Endodermal cell (in vitro differentiated cells): ENCODE measurements around the gene HORMAD1. TPM values are rescaled to one million over a fixed set of nuclear protein-coding genes. Genes with fewer than 3 reads are reported as not detected.

ENCODE experiments used
- DNase-seq: peaks from one replicate; pipeline ENCODE4 v3.0.0-alpha.2; 2017
- H3K27ac ChIP-seq: 2 replicates; pipeline ENCODE4 v1.5.1; 2013; ENCODE audit warnings: mild to moderate bottlenecking, low read depth, low read length, moderate library complexity
- H3K27me3 ChIP-seq: 2 replicates; pipeline ENCODE4 v1.6.1; 2013; ENCODE audit warnings: mild to moderate bottlenecking, low read length, moderate library complexity; ENCODE audit not compliant: insufficient read depth, control insufficient read depth, poor library complexity, severe bottlenecking
- H3K36me3 ChIP-seq: 2 replicates; pipeline ENCODE4 v1.7.0; 2013; ENCODE audit warnings: mild to moderate bottlenecking, low read length, moderate library complexity; ENCODE audit not compliant: control insufficient read depth, insufficient read depth
- H3K4me1 ChIP-seq: one replicate; pipeline ENCODE4 v1.7.0; 2013; ENCODE audit warnings: low read length; ENCODE audit not compliant: control insufficient read depth, insufficient read depth
- H3K4me3 ChIP-seq: 2 replicates; pipeline ENCODE4 v1.5.1; 2013; ENCODE audit warnings: mild to moderate bottlenecking, low read length, moderate library complexity
- H3K9ac ChIP-seq: 2 replicates; pipeline ENCODE4 v1.6.1; 2013; ENCODE audit warnings: mild to moderate bottlenecking, low read length, moderate library complexity; ENCODE audit not compliant: poor library complexity, severe bottlenecking; ENCODE audit errors: extremely low read depth
- H3K9me3 ChIP-seq: 2 replicates; pipeline ENCODE4 v1.6.1; 2013; ENCODE audit warnings: mild to moderate bottlenecking, low read length, moderate library complexity; ENCODE audit not compliant: control insufficient read depth
- H3K27ac Mint-ChIP-seq: 2 replicates; pipeline ENCODE4 v1.8.0; 2020; ENCODE audit warnings: mixed read lengths
- H3K27me3 Mint-ChIP-seq: 2 replicates; pipeline ENCODE4 v1.8.0; 2021; ENCODE audit warnings: mild to moderate bottlenecking, mixed read lengths; ENCODE audit not compliant: insufficient read depth
- H3K36me3 Mint-ChIP-seq: 2 replicates; pipeline ENCODE4 v1.8.0; 2020; ENCODE audit warnings: low read depth, mixed read lengths
- H3K4me1 Mint-ChIP-seq: 2 replicates; pipeline ENCODE4 v1.8.0; 2020; ENCODE audit warnings: mixed read lengths
- H3K4me3 Mint-ChIP-seq: 2 replicates; pipeline ENCODE4 v1.8.0; 2020; ENCODE audit warnings: mild to moderate bottlenecking, moderate library complexity, mixed read lengths
- H3K9me3 Mint-ChIP-seq: 2 replicates; pipeline ENCODE4 v1.8.0; 2020; ENCODE audit warnings: mild to moderate bottlenecking, mixed read lengths
- WGBS, 2 experiments: methylation state at CpG; one replicate each; pipeline versions ENCODE4 v1.1.5 to v1.1.7; 2013; ENCODE audit warnings: missing lambda C conversion rate in 2 of 2, mixed read lengths in 1 of 2; ENCODE audit not compliant: insufficient coverage in 1 of 2, insufficient read length in 1 of 2; 5-methylcytosine and 5-hydroxymethylcytosine counted together
- total RNA-seq, 2 donors: library from RNA; stranded (reverse); fragmentation: NEBNext Ultra II Directional in 1 of 2; extraction: Animal tissue kit (Norgen Biotek cat#: 25700) in 1 of 2; gene quantifications; 2 replicates in 1 of 2; 3 replicates in 1 of 2; pipeline ENCODE4 v1.2.1, GENCODE V29; 2021
- TF ChIP-seq, protein P1 (sequence below): fragments of 200-600 bp; sonication (generic); conservative IDR thresholded peaks from 2 replicates; pipeline ENCODE4 v1.5.0; 2021; ENCODE audit warnings: antibody characterized with exemption, mild to moderate bottlenecking

HORMAD1 gene
- total RNA-seq, 2 donors from 2014 or later, result not detected

DNA sequence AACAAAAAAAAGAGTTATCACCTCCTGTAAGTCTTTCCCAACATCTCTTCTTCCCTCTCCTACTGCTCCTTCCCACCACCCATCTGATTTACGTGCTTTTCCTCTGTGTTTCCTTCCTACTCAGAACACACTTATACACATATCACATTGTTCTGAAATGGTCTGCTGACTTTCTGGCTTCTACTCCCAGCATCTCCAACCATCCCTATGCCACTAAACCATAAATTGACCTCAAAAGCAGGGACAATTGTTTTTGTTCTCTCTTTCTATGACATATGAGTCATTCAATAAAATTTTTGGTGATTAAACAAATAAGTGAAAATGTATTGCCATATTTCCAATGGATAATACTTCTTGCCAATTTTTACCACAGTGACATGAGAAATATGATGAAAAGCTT, 31.9 kb downstream of the HORMAD1 start:
- H3K9ac ChIP-seq, result no peak overlapping the region
- Mint-ChIP-seq H3K4me1 (peaks cover 13% of the 10 kb centered on the region), H3K27me3 (no peaks in the 10 kb centered on the region), H3K4me3 (no peak overlapping the region), H3K9me3 (no peaks in the 10 kb centered on the region), H3K36me3 (peaks cover 58% of the 10 kb centered on the region), H3K27ac (peak overlapping the region; percentile 45)
- no peaks in the 10 kb centered on the region for H3K9me3 ChIP-seq
- WGBS, 2 experiments, result 92 to 100% methylated on average over 1 of the region's 1 CpG
- TF ChIP-seq, protein P1, sequence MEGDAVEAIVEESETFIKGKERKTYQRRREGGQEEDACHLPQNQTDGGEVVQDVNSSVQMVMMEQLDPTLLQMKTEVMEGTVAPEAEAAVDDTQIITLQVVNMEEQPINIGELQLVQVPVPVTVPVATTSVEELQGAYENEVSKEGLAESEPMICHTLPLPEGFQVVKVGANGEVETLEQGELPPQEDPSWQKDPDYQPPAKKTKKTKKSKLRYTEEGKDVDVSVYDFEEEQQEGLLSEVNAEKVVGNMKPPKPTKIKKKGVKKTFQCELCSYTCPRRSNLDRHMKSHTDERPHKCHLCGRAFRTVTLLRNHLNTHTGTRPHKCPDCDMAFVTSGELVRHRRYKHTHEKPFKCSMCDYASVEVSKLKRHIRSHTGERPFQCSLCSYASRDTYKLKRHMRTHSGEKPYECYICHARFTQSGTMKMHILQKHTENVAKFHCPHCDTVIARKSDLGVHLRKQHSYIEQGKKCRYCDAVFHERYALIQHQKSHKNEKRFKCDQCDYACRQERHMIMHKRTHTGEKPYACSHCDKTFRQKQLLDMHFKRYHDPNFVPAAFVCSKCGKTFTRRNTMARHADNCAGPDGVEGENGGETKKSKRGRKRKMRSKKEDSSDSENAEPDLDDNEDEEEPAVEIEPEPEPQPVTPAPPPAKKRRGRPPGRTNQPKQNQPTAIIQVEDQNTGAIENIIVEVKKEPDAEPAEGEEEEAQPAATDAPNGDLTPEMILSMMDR, result no peak
- DNase-seq, result no peak
- H3K27me3 ChIP-seq, result no peaks in the 10 kb centered on the region
- peaks cover 71% of the 10 kb centered on the region for H3K36me3 ChIP-seq
- H3K27ac ChIP-seq, result no peak overlapping the region
- H3K4me1 ChIP-seq, result peaks cover 3% of the 10 kb centered on the region
- H3K4me3 ChIP-seq, result peak overlapping the region; percentile 64

DNA sequence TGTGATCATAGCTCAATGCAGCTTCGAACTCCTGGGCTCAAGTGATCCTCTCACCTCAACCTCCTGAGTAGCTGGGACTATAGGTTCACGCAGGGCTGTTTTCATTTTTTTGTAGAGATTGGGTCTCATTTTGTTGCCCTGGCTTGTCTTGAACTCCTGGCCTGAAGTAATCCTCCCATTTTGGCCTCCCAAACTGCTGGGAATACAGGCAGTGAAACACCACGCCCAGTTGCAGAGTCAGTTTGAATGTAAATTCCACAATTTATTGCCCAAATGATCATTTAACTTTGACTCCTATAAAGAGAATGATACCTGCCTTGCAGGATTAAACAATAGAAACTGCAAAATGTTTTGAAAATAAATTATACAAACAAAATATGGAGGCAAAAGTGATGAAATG, 34.4 kb downstream of the HORMAD1 start:
- peaks cover 13% of the 10 kb centered on the region for H3K4me1 Mint-ChIP-seq

DNA sequence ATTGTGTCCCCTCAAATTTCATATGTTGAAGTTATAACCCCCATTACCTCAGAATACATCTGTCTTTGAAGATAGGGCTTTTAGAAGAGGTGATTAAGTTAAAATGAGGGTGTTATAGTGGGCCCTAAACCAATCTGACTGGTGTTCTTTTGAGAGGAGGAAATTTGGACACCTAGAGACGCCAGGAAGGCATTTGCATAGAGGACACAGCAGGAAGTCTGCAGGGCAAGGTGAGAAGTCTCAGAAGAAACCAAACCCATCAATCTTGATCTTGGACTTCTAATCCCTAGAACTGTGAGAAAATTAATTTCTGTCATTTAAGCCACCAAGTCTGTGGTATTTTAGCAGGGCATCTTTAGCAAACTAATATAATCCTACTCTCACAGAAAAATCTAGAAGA, 36.8 kb downstream of the HORMAD1 start:
- no peak for DNase-seq
- WGBS, 2 experiments, result 71 to 100% methylated on average over 1 of the region's 1 CpG
- H3K27ac Mint-ChIP-seq, result no peak overlapping the region
- H3K9me3 Mint-ChIP-seq, result no peaks in the 10 kb centered on the region
- peaks cover 55% of the 10 kb centered on the region for H3K36me3 Mint-ChIP-seq
- Histone ChIP-seq H3K4me3 (no peak overlapping the region), H3K4me1 (peaks cover 2% of the 10 kb centered on the region), H3K27me3 (no peaks in the 10 kb centered on the region), H3K9ac (no peak overlapping the region), H3K27ac (no peak overlapping the region), H3K36me3 (peaks cover 67% of the 10 kb centered on the region), H3K9me3 (no peaks in the 10 kb centered on the region)
- TF ChIP-seq, protein P1, result no peak
- H3K4me3 Mint-ChIP-seq, result no peak overlapping the region
- H3K27me3 Mint-ChIP-seq, result no peaks in the 10 kb centered on the region
- peaks cover 9% of the 10 kb centered on the region for H3K4me1 Mint-ChIP-seq

More for the DNA sequence above, 34.4 kb downstream of the HORMAD1 start:
- TF ChIP-seq, protein P1, result no peak
- no peak overlapping the region for H3K9ac ChIP-seq
- Mint-ChIP-seq H3K27me3 (no peaks in the 10 kb centered on the region), H3K27ac (no peak overlapping the region), H3K4me3 (no peak overlapping the region), H3K36me3 (peaks cover 51% of the 10 kb centered on the region), H3K9me3 (no peaks in the 10 kb centered on the region)
- peaks cover 3% of the 10 kb centered on the region for H3K4me1 ChIP-seq
- no peaks in the 10 kb centered on the region for H3K27me3 ChIP-seq
- no peak for DNase-seq
- H3K27ac ChIP-seq, result no peak overlapping the region
- no peaks in the 10 kb centered on the region for H3K9me3 ChIP-seq
- 71 to 100% methylated on average over 2 to 3 of the region's 3 CpGs for WGBS, 2 experiments
- H3K36me3 ChIP-seq, result peaks cover 67% of the 10 kb centered on the region
- H3K4me3 ChIP-seq, result no peak overlapping the region
